ENCODE results near the gene CYP26C1. TPM values are rescaled to one million over a fixed set of nuclear protein-coding genes. Genes with fewer than 3 reads are reported as not detected.
A peak's percentile ranks its signal among the peaks of the same experiment; 100 is the strongest.

The CYP26C1 gene
- total and polyA plus RNA-seq, 9 of the 15 experiments (the other 6 are each of a cell fraction or from before 2014, with no cell fraction given), result 0.07 to 0.09 (median 0.07) TPM; not detected in 6

DNA sequence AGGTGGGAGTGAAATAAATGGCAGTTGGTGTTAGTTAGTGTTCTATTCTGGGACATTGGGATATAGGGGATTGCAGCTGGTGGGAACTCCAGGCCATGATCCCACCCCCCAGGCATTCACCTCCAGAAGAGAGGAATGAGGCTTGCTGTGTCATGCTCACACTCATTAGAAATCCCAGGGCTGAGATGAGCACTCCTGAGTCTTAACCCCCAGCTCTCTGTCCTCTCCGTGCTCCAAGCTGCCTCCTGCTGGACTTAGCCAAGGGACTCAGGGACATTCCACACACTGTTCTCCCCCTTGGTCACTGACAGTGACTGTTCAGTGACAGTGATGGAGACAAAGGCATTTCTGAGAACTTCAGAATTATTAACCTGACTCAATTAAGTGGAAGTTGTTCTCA is 34.6 kb downstream of the CYP26C1 start (continued):
- TF ChIP-seq NONO (IDR thresholded peaks at IDR 0.05; ENCODE audit: low read depth in 2 of 2, low read length in 1 of 2) (no peak), HCFC1 (IDR thresholded peaks at IDR 0.05; ENCODE audit: low read depth, low read length) (no peak), ZSCAN29 (IDR thresholded peaks at IDR 0.05) (no peak), NCOA4 (IDR thresholded peaks at IDR 0.05; ENCODE audit: partially characterized antibody) (no peak), BHLHE40 (IDR thresholded peaks at IDR 0.05; ENCODE audit: low read length) (no peak), NFYB (IDR thresholded peaks at IDR 0.05; ENCODE audit: extremely low read depth, insufficient read length) (no peak), ARHGAP35 (IDR thresholded peaks at IDR 0.05; ENCODE audit: partially characterized antibody) (no peak), ZNF77 (CRISPR knock-in tag; IDR thresholded peaks at IDR 0.05) (no peak), SMAD4 (CRISPR knock-in tag; conservative IDR thresholded peaks at IDR 0.05) (no peak), DIDO1 (tag; IDR thresholded peaks at IDR 0.05; ENCODE audit: low read depth) (no peak), TRIM24 (IDR thresholded peaks at IDR 0.05) (no peak), RAD21 (CRISPR knock-in tag; conservative IDR thresholded peaks at IDR 0.05 in 1 of 2, IDR thresholded peaks at IDR 0.05 in 1 of 2) (peak in 1 of 2 experiments; percentile 11; a peak in 1 of 4 replicates), GTF2E2 (tag; IDR thresholded peaks at IDR 0.05) (no peak), SIRT6 (IDR thresholded peaks at IDR 0.05; ENCODE audit: low read depth, low read length) (no peak), ZNF668 (CRISPR knock-in tag; IDR thresholded peaks at IDR 0.05) (no peak), SRSF1 (IDR thresholded peaks at IDR 0.05; ENCODE audit: low read depth, low read length) (no peak)
- TF ChIP-seq, protein P1, sequence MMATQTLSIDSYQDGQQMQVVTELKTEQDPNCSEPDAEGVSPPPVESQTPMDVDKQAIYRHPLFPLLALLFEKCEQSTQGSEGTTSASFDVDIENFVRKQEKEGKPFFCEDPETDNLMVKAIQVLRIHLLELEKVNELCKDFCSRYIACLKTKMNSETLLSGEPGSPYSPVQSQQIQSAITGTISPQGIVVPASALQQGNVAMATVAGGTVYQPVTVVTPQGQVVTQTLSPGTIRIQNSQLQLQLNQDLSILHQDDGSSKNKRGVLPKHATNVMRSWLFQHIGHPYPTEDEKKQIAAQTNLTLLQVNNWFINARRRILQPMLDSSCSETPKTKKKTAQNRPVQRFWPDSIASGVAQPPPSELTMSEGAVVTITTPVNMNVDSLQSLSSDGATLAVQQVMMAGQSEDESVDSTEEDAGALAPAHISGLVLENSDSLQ (IDR thresholded peaks at IDR 0.05), result no peak
- TF ChIP-seq, protein P2, sequence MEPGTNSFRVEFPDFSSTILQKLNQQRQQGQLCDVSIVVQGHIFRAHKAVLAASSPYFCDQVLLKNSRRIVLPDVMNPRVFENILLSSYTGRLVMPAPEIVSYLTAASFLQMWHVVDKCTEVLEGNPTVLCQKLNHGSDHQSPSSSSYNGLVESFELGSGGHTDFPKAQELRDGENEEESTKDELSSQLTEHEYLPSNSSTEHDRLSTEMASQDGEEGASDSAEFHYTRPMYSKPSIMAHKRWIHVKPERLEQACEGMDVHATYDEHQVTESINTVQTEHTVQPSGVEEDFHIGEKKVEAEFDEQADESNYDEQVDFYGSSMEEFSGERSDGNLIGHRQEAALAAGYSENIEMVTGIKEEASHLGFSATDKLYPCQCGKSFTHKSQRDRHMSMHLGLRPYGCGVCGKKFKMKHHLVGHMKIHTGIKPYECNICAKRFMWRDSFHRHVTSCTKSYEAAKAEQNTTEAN (CRISPR knock-in tag; IDR thresholded peaks at IDR 0.05), result no peak
- TF ChIP-seq, protein P3, sequence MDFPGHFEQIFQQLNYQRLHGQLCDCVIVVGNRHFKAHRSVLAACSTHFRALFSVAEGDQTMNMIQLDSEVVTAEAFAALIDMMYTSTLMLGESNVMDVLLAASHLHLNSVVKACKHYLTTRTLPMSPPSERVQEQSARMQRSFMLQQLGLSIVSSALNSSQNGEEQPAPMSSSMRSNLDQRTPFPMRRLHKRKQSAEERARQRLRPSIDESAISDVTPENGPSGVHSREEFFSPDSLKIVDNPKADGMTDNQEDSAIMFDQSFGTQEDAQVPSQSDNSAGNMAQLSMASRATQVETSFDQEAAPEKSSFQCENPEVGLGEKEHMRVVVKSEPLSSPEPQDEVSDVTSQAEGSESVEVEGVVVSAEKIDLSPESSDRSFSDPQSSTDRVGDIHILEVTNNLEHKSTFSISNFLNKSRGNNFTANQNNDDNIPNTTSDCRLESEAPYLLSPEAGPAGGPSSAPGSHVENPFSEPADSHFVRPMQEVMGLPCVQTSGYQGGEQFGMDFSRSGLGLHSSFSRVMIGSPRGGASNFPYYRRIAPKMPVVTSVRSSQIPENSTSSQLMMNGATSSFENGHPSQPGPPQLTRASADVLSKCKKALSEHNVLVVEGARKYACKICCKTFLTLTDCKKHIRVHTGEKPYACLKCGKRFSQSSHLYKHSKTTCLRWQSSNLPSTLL (IDR thresholded peaks at IDR 0.05), result no peak
- TF ChIP-seq, protein P4, sequence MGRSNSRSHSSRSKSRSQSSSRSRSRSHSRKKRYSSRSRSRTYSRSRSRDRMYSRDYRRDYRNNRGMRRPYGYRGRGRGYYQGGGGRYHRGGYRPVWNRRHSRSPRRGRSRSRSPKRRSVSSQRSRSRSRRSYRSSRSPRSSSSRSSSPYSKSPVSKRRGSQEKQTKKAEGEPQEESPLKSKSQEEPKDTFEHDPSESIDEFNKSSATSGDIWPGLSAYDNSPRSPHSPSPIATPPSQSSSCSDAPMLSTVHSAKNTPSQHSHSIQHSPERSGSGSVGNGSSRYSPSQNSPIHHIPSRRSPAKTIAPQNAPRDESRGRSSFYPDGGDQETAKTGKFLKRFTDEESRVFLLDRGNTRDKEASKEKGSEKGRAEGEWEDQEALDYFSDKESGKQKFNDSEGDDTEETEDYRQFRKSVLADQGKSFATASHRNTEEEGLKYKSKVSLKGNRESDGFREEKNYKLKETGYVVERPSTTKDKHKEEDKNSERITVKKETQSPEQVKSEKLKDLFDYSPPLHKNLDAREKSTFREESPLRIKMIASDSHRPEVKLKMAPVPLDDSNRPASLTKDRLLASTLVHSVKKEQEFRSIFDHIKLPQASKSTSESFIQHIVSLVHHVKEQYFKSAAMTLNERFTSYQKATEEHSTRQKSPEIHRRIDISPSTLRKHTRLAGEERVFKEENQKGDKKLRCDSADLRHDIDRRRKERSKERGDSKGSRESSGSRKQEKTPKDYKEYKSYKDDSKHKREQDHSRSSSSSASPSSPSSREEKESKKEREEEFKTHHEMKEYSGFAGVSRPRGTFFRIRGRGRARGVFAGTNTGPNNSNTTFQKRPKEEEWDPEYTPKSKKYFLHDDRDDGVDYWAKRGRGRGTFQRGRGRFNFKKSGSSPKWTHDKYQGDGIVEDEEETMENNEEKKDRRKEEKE (IDR thresholded peaks at IDR 0.05; ENCODE audit: borderline replicate concordance in 1 of 2, control insufficient read depth in 1 of 2, low read depth in 2 of 2, low read length in 1 of 2), result no peak

Measured in K562 (cell line).